Small intestine (tissue), 7 donors: ENCODE data around the gene CCDC34. TPM values are rescaled to one million over a fixed set of nuclear protein-coding genes. Genes with fewer than 3 reads are reported as not detected.

Experiments
- DNase-seq, 2 donors: peaks; one replicate each; pipeline versions ENCODE4 v3.0.0 to v3.0.0-alpha.2; 2013
- FAIRE-seq: peaks from 2 replicates; lab custom pipeline; 2012; peaks lifted over from hg19 to GRCh38; lab: Jason Lieb, UNC
- H3K27ac ChIP-seq, 3 donors: one replicate each; pipeline ENCODE4 v1.5.1; 2013; ENCODE audit warnings: low read length in 2 of 3, mild to moderate bottlenecking in 2 of 3, control low read depth in 1 of 3, inconsistent platforms in 1 of 3, low read depth in 1 of 3, moderate library complexity in 1 of 3
- H3K27me3 ChIP-seq, 3 donors: one replicate each; pipeline ENCODE4 v1.6.1; 2013; ENCODE audit warnings: low read length in 3 of 3, inconsistent platforms in 1 of 3; ENCODE audit not compliant: control insufficient read depth in 3 of 3, insufficient read depth in 3 of 3
- H3K36me3 ChIP-seq, 3 donors: one replicate each; pipeline ENCODE4 v1.6.1; 2013; ENCODE audit warnings: low read length in 3 of 3, inconsistent platforms in 1 of 3, low read depth in 1 of 3, mild to moderate bottlenecking in 1 of 3, moderate library complexity in 1 of 3; ENCODE audit not compliant: control insufficient read depth in 3 of 3, insufficient read depth in 2 of 3
- H3K4me1 ChIP-seq, 3 donors: one replicate each; pipeline ENCODE4 v1.6.1; 2013; ENCODE audit warnings: low read length in 2 of 3, inconsistent platforms in 1 of 3, low read depth in 1 of 3, mild to moderate bottlenecking in 1 of 3, moderate library complexity in 1 of 3; ENCODE audit not compliant: control insufficient read depth in 3 of 3, insufficient read depth in 2 of 3
- H3K4me3 ChIP-seq, 3 donors: one replicate each; pipeline ENCODE4 v1.5.1; 2013; ENCODE audit warnings: low read length in 3 of 3, control low read depth in 1 of 3, inconsistent platforms in 1 of 3, low read depth in 1 of 3, mild to moderate bottlenecking in 1 of 3, moderate library complexity in 1 of 3
- H3K9me3 ChIP-seq, 2 donors: one replicate each; pipeline ENCODE4 v1.6.1; 2013; ENCODE audit warnings: low read depth in 1 of 2, low read length in 1 of 2; ENCODE audit not compliant: control insufficient read depth in 2 of 2, insufficient read depth in 1 of 2
- WGBS, 3 donors: extraction: QIAGEN DNeasy Blood & Tissue Kit; methylation state at CpG; one replicate each; pipeline ENCODE4 v1.1.7; 2013; 5-methylcytosine and 5-hydroxymethylcytosine counted together
- polyA plus RNA-seq, 4 donors: library from polyadenylated mRNA; stranded (reverse) in 3 of 4; unstranded in 1 of 4; fragments of 200-250 nt in 3 of 4; fragments of 120-200 nt in 1 of 4; gene quantifications; one replicate each; pipeline versions ENCODE4 v1.2.1 to v1.2.3, GENCODE V29; 2013
- donor health status: healthy with polysubstance abuse.
- donor health status: control.
- donor health status: control.
- donor health status: Bipolar disorder and iron deficiency.
- donor health status: healthy.

Gene CCDC34
- polyA plus RNA-seq, 4 donors, result 6.2 to 32.6 (median 11.9) TPM

DNA sequence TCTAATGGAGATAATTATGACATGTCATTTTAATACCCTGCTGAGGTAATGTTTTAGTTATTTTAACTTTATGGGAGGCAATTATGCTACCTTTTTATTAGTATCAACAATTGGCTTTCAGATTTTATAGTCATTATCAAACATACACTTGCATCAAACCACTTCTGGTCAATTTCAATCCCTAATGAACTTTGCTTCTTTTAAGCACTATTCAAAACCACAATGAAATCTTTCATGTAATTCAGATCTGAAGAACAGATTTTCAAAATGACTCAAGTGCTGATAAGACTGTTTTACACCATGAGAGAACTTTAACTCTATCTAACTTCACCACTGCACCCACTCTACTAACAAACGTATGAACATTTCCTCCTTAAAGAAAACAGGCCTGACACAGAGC lies 25.9 kb upstream of the CCDC34 start:
- DNase-seq (peak; percentile 48 to 88), FAIRE-seq (peak; percentile 64)
- WGBS, 3 donors, result 16 to 48% (median 19%) methylated on average over 1 of the region's 1 CpG
- Histone ChIP-seq H3K27me3 (no peaks in the 10 kb centered on the region), H3K4me1 (peaks cover 3 to 43% (median 5%) of the 10 kb centered on the region in 3 donors), H3K27ac (peak overlapping the region in 1 of 3 donors; percentile 54), H3K9me3 (no peaks in the 10 kb centered on the region), H3K4me3 (no peak overlapping the region), H3K36me3 (peaks cover 0 to 3% (median 0%) of the 10 kb centered on the region in 3 donors)

DNA sequence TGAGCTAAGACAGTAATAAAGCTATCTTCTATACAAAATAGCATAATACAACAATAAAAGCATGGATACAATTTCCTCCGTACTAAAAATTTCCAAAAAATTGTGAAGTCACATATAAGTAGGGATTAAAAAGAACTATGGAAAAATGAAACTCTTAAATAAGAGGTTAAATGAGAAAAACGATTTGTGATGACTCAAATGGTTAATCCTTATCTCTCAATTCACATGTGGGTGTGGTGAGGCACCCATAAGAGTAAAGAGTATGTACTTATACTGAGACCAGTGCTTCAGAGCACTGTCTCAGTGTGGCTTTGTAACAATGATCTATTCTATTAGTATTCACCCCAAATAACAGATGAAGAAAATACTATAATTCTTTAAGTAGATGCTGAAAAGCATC lies 25.0 kb upstream of the CCDC34 start:
- Histone ChIP-seq H3K4me3 (no peak overlapping the region), H3K36me3 (peaks cover 0 to 3% (median 0%) of the 10 kb centered on the region in 3 donors), H3K27me3 (no peaks in the 10 kb centered on the region), H3K27ac (no peak overlapping the region), H3K4me1 (peaks cover 3 to 40% (median 5%) of the 10 kb centered on the region in 3 donors), H3K9me3 (no peaks in the 10 kb centered on the region)
- FAIRE-seq (no peak), DNase-seq (no peak)
- 19 to 55% (median 26%) methylated on average over 2 of the region's 2 CpGs for WGBS, 3 donors

DNA sequence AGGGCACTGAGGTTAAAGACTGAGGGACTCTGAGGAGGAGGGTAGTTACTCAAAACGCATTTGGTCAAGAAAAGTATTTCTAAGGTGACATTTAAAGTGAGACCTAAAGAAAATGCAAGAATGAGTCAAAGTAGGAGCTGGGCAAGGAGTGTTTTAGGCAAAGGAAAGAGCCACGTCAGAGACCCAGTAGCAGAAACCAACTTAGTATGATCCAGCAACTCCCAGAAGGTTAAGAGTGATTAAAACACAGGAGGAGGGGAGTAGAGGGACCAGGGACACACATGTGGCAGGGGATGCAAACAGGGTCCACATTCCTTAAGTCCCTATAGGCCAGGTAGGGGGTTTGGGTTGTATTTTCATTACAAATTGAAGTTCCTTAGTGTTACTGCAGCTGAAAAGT lies 24.3 kb upstream of the CCDC34 start:
- no peak for FAIRE-seq
- 39 to 60% (median 52%) methylated on average over 2 of the region's 2 CpGs for WGBS, 3 donors
- H3K4me1 ChIP-seq, result peaks cover 2 to 34% (median 3%) of the 10 kb centered on the region in 3 donors
- H3K4me3 ChIP-seq, result no peak overlapping the region
- no peaks in the 10 kb centered on the region for H3K27me3 ChIP-seq
- DNase-seq, result no peak
- H3K27ac ChIP-seq, result no peak overlapping the region
- peaks cover 0 to 6% (median 0%) of the 10 kb centered on the region in 3 donors for H3K36me3 ChIP-seq
- no peaks in the 10 kb centered on the region for H3K9me3 ChIP-seq

DNA sequence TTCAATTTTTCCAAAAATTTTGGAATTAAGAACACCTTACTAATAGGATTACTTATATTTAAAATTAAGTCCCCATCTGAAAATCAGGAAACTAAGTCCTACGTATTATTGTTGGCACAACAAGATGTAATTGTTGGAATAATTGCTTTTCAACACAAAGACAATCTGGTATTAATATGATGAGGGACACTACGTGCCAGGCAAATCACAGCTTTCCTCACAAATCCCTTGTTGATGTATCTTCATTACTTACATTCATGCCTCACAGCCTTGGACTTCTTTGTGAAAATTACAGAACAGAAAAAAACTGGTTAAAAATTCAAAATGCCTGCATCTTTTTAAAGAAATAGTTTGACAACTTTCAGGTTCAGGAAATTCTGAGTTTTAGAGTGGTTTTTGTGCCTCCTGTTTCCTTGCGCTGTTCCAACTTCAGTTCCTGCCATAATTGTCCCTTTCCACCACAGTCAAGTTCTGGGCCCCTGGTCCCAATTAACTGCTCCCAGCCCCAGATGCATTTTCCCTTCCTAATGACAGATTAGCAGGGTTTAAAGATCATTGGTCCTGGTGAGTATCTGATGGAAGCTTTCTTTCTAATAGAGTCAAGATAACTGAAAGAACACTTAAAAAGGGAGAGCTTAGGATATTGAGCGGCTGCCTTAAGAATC lies 23.3 kb upstream of the CCDC34 start:
- DNase-seq (no peak), FAIRE-seq (no peak)
- Histone ChIP-seq H3K27ac (no peak overlapping the region), H3K27me3 (no peaks in the 10 kb centered on the region), H3K4me1 (peaks cover 0 to 24% (median 0%) of the 10 kb centered on the region in 3 donors), H3K4me3 (no peak overlapping the region), H3K9me3 (no peaks in the 10 kb centered on the region), H3K36me3 (peaks cover 0 to 7% (median 0%) of the 10 kb centered on the region in 3 donors)
- 88 to 92% (median 91%) methylated on average over 4 of the region's 4 CpGs for WGBS, 3 donors

DNA sequence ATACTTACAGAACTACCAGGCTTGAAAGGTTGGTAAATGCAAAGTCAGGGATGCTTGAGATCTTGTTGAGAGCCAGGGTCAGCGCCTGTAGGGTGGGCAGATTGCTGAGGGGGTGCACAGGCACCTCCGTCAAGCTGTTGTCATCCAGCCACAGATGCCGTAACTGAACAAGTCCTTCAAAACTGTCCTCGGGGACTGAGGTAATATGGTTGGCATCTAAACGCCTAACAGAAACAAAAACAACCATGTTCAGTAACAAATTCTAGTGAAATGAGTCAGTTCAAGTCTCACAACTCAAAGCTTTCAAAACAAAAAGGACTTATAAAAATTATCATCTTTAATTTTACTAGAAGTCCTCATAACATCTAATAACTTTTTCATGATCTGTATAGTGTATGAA lies 22.2 kb upstream of the CCDC34 start:
- no peak for DNase-seq
- WGBS, 3 donors, result 76 to 83% (median 77%) methylated on average over 5 of the region's 5 CpGs
- Histone ChIP-seq H3K36me3 (peaks cover 0 to 10% (median 0%) of the 10 kb centered on the region in 3 donors), H3K4me3 (no peak overlapping the region), H3K27me3 (no peaks in the 10 kb centered on the region), H3K9me3 (no peaks in the 10 kb centered on the region), H3K27ac (no peak overlapping the region), H3K4me1 (peaks cover 0 to 20% (median 0%) of the 10 kb centered on the region in 3 donors)
- no peak for FAIRE-seq

DNA sequence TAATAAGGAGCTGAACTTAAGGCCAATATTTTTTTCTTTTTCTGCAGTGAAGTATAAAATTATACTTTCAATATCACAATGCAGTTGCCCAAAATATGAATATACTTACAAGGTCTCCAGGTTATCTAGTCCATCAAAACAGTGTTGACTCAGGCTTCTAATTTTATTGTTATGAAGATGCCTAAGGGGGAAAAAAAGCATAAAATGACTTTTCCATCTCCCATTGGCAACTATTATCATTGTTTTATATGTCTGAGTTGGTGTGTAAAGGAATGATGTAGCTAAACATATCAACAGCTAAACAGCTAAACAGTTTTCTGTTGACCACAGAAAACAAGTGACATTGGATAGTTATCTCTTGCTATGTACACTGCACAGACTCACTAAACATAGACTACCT lies 21.2 kb upstream of the CCDC34 start:
- H3K4me3 ChIP-seq, result no peak overlapping the region
- FAIRE-seq, result no peak
- H3K36me3 ChIP-seq, result peaks cover 0 to 10% (median 0%) of the 10 kb centered on the region in 3 donors
- DNase-seq, result no peak
- peaks cover 0 to 17% (median 0%) of the 10 kb centered on the region in 3 donors for H3K4me1 ChIP-seq
- no peaks in the 10 kb centered on the region for H3K27me3 ChIP-seq
- H3K9me3 ChIP-seq, result no peaks in the 10 kb centered on the region
- no peak overlapping the region for H3K27ac ChIP-seq

DNA sequence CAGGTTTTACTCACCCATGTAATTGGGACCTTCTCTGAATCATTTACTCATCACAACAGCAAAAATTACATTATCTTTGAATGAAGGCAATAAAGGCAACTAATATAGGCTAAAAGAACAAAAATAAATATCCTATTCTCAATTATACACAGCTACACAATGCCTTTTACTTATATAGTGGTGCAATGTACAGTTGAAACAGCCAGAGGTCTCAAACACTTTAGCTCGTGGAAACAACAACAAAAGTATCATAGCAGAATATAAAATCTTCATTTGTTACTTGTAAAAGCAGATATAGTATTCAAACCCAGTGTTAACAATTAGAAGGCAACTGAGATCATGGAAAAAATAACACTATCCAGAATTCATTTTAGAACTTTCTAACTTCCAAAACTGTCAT lies 20.6 kb upstream of the CCDC34 start:
- DNase-seq (no peak), FAIRE-seq (no peak)
- no peak overlapping the region for H3K27ac ChIP-seq
- H3K36me3 ChIP-seq, result peaks cover 0 to 10% (median 0%) of the 10 kb centered on the region in 3 donors
- no peaks in the 10 kb centered on the region for H3K27me3 ChIP-seq
- H3K9me3 ChIP-seq, result no peaks in the 10 kb centered on the region
- WGBS, 3 donors, result 56 to 75% (median 74%) methylated on average over 1 of the region's 1 CpG
- H3K4me3 ChIP-seq, result no peak overlapping the region
- peaks cover 0 to 17% (median 0%) of the 10 kb centered on the region in 3 donors for H3K4me1 ChIP-seq

DNA sequence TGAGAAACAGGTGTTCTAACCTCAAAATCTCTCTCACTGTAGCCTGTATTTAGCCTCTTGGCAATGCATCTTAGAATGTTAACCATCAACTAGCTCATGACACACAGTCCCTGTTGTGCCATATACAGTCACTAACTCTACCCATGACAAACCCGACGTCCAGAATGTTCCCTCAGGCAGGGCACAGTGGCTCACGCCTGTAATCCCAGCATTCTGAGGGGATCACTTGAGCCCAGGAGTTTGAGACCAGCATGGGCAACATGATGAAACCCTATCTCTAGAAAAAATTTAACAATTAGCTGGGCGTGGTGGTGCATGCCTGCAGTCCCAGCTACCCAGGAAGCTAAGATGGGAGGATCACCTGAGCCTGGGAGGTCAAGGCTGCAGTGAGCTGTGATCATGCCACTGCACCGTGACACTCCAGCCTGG lies 18.2 kb upstream of the CCDC34 start:
- H3K4me1 ChIP-seq, result no peaks in the 10 kb centered on the region

More for the DNA sequence above, 18.2 kb upstream of the CCDC34 start:
- Histone ChIP-seq H3K27ac (no peak overlapping the region), H3K9me3 (no peaks in the 10 kb centered on the region), H3K36me3 (peaks cover 0 to 10% (median 3%) of the 10 kb centered on the region in 3 donors), H3K27me3 (no peaks in the 10 kb centered on the region), H3K4me3 (no peak overlapping the region)
- DNase-seq (no peak), FAIRE-seq (no peak)
- 39 to 71% (median 51%) methylated on average over 5 of the region's 5 CpGs for WGBS, 3 donors
